Naive thymus-derived CD4-positive, alpha-beta T cell (primary cell): ENCODE measurements around the gene ULK4. TPM values are rescaled to one million over a fixed set of nuclear protein-coding genes. Genes with fewer than 3 reads are reported as not detected.

Source experiments
- ATAC-seq: fragments of 150-1000 bp; cut with Tn5 transposase; 2 replicates; pipeline ENCODE4 v1.10.0; 2021; ENCODE audit warnings: mild to moderate bottlenecking, moderate library complexity
- CTCF ChIA-PET: fragments of 350-600 bp; sonication (Branson Sonifier 250); formaldehyde crosslinking; loops from one replicate; lab custom pipeline; 2021; ENCODE audit warnings: antibody characterized with exemption; lab: Charles Lee
- POLR2A ChIA-PET: fragments of 350-600 bp; sonication (Branson Sonifier 250); formaldehyde crosslinking; loops from one replicate; lab custom pipeline; 2021; ENCODE audit warnings: antibody characterized with exemption, inconsistent platforms; lab: Charles Lee
- DNase-seq, 9 donors: peaks; one replicate each; pipeline versions ENCODE4 v3.0.0 to v3.0.0-alpha.2; 2020 to 2022; ENCODE audit warnings: mixed read lengths in 1 of 9
- H3K27ac ChIP-seq: one replicate; pipeline ENCODE4 v1.7.0; 2013; ENCODE audit warnings: mild to moderate bottlenecking, low read depth, low read length, moderate library complexity
- H3K27me3 ChIP-seq, 2 donors: one replicate each; pipeline ENCODE4 v1.7.0; 2013; ENCODE audit warnings: low read length in 2 of 2, mild to moderate bottlenecking in 2 of 2, moderate library complexity in 2 of 2; ENCODE audit not compliant: control insufficient read depth in 2 of 2, insufficient read depth in 2 of 2
- H3K36me3 ChIP-seq, 3 experiments: 1 replicate in 2 of 3; 2 replicates in 1 of 3; pipeline ENCODE4 v1.7.0; 2013; ENCODE audit warnings: low read length in 3 of 3, mild to moderate bottlenecking in 3 of 3, moderate library complexity in 1 of 3; ENCODE audit not compliant: insufficient read depth in 3 of 3, control insufficient read depth in 2 of 3
- H3K4me1 ChIP-seq, 2 donors: one replicate each; pipeline ENCODE4 v1.7.0; 2013; ENCODE audit warnings: low read length in 2 of 2, mild to moderate bottlenecking in 2 of 2, moderate library complexity in 1 of 2; ENCODE audit not compliant: control insufficient read depth in 2 of 2, insufficient read depth in 2 of 2
- H3K4me3 ChIP-seq: 2 replicates; pipeline ENCODE4 v1.7.0; 2013; ENCODE audit warnings: mild to moderate bottlenecking, low read length
- H3K9me3 ChIP-seq, 3 experiments: 1 replicate in 2 of 3; 2 replicates in 1 of 3; pipeline ENCODE4 v1.7.0; 2013; ENCODE audit warnings: low read length in 3 of 3; ENCODE audit not compliant: control insufficient read depth in 2 of 3
- H3K27ac Mint-ChIP-seq, 9 donors: one replicate each; pipeline ENCODE4 v1.8.0; 2020 to 2022; ENCODE audit warnings: mixed read lengths in 9 of 9, mild to moderate bottlenecking in 8 of 9, moderate library complexity in 5 of 9, inconsistent platforms in 2 of 9
- H3K27me3 Mint-ChIP-seq, 5 donors: one replicate each; pipeline ENCODE4 v1.8.0; 2021 to 2022; ENCODE audit warnings: mixed read lengths in 5 of 5, mild to moderate bottlenecking in 1 of 5
- H3K36me3 Mint-ChIP-seq, 5 donors: one replicate each; pipeline ENCODE4 v1.8.0; 2020 to 2022; ENCODE audit warnings: mixed read lengths in 5 of 5, mild to moderate bottlenecking in 3 of 5, inconsistent platforms in 1 of 5
- H3K4me1 Mint-ChIP-seq, 7 donors: one replicate each; pipeline ENCODE4 v1.8.0; 2020 to 2022; ENCODE audit warnings: mixed read lengths in 7 of 7, mild to moderate bottlenecking in 3 of 7, inconsistent platforms in 1 of 7
- H3K4me3 Mint-ChIP-seq, 10 donors: one replicate each; pipeline ENCODE4 v1.8.0; 2020 to 2022; ENCODE audit warnings: mild to moderate bottlenecking in 10 of 10, mixed read lengths in 10 of 10, moderate library complexity in 6 of 10, inconsistent platforms in 2 of 10
- H3K9me3 Mint-ChIP-seq, 11 donors: one replicate each; pipeline ENCODE4 v1.8.0; 2020 to 2022; ENCODE audit warnings: mixed read lengths in 11 of 11, mild to moderate bottlenecking in 4 of 11, inconsistent platforms in 1 of 11, moderate library complexity in 1 of 11
- intact Hi-C, 2 donors: fragments of 100-400 bp; cut with micrococcal nuclease; formaldehyde crosslinking; loops; one replicate each; pipeline ENCODE4 v1.15.1; 2023
- polyA plus RNA-seq, 2 donors: library from polyadenylated mRNA; unstranded; fragments of 300-500 nt; fragmentation: Illumina TruSeq; gene quantifications; one replicate each; pipeline ENCODE4 v1.2.3, GENCODE V29; 2021
- total RNA-seq, 6 experiments: library from RNA in 5 of 6; stranded (reverse) in 5 of 6; gene quantifications; 1 replicate in 5 of 6; 2 replicates in 1 of 6; pipeline ENCODE4 v1.2.3 and lab custom pipeline; 2021 to 2026

ULK4 gene
- total RNA-seq (10 to 100 TPM; 14.0 to 22.3 (median 21.1) TPM), polyA plus RNA-seq (1 to 10 TPM; 6.6 to 8.9 TPM), total RNA-seq (lab: John Stamatoyannopoulos, UW) (52.6 reads per million, percentile 72 among the genes with 10 or more reads in this experiment)

- CTCF ChIA-PET = no interaction called here
- Histone ChIP-seq H3K36me3 (peaks cover 0 to 5% (median 0%) of the 10 kb centered on the region in 3 experiments), H3K27me3 (no peaks in the 10 kb centered on the region), H3K4me1 (peaks cover 0 to 16% of the 10 kb centered on the region in 2 donors), H3K9me3 (no peaks in the 10 kb centered on the region), H3K27ac (peak within 1 kb of the TSS; percentile 83), H3K4me3 (peak within 1 kb of the TSS; percentile 99)
- intact Hi-C loops = loop anchor here (1.0 to 5.0 kb wide), 17 partner anchors 40 to 1653 kb away; partner anchors contain the start of genes CTNNB1 (in 2 of the 2), EIF1B (in 2 of the 2), ZNF621 (in 2 of the 2) and NKTR (in 1 of the 2)
- H3K4me1 Mint-ChIP-seq = peaks cover 8 to 22% (median 16%) of the 10 kb centered on the region in 7 donors
- H3K27me3 Mint-ChIP-seq = peaks cover 0 to 3% (median 0%) of the 10 kb centered on the region in 5 donors
- peak; percentile 93 for ATAC-seq
- H3K4me3 Mint-ChIP-seq = peak within 1 kb of the TSS; percentile 90 to 100 (median 98)
- H3K9me3 Mint-ChIP-seq = no peaks in the 10 kb centered on the region
- DNase-seq = peak; percentile 77 to 96 (median 94)
- peak within 1 kb of the TSS; percentile 88 to 100 (median 96) for H3K27ac Mint-ChIP-seq
- POLR2A ChIA-PET = interaction anchor here (1.0 to 2.1 kb wide), 6 partner anchors 30 to 1647 kb away, joined by 3 to 12 read pairs (median 4); partner anchors contain the start of gene CTNNB1
- no peaks in the 10 kb centered on the region for H3K36me3 Mint-ChIP-seq
Observed at GRCh38 chr3:41961751-41962679, at the start of gene ULK4. ULK4 (minus strand) TSS chr3:41962103; CDS start chr3:41954759, 7,344 bp downstream.

DNA sequence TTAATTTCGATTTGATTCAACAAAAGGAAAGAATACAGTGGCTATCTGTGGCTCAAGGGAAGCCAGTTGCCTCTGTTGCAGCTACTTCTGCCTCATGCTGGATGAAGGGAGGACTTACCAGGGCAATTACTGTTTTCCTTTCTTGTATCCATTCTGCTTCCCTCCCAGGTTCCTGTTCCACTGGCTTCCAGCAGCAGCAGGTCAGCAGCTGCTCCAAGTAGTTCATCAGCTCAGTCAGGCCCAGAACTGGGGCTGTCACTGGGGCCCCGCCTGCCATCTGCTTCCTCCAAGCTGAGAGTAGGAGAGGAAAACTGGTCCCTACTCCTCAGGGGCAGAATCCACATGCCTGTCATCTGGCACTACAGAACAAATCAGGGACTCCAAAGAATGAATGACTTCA lies 48.6 kb upstream of the ULK4 start:
- ChIA-PET CTCF (interaction anchor here (0.6 to 0.7 kb wide), 2 partner anchors 815 to 1743 kb away, joined by 3 to 6 read pairs; no protein-coding TSS in a partner anchor), POLR2A (interaction anchor here (0.6 to 0.7 kb wide), 2 partner anchors 14 to 176 kb away, joined by 3 to 6 read pairs; no protein-coding TSS in a partner anchor)
- Mint-ChIP-seq H3K4me1 (peaks cover 16 to 24% (median 23%) of the 10 kb centered on the region in 7 donors), H3K4me3 (no peak overlapping the region), H3K36me3 (peaks cover 0 to 2% (median 0%) of the 10 kb centered on the region in 5 donors), H3K27me3 (no peaks in the 10 kb centered on the region), H3K27ac (peak overlapping the region in 1 of 9 donors; percentile 69), H3K9me3 (peaks cover 0 to 2% (median 0%) of the 10 kb centered on the region in 11 donors)
- Histone ChIP-seq H3K4me1 (peaks cover 10 to 15% of the 10 kb centered on the region in 2 donors), H3K27ac (no peak overlapping the region), H3K9me3 (no peaks in the 10 kb centered on the region), H3K4me3 (no peak overlapping the region), H3K36me3 (no peaks in the 10 kb centered on the region), H3K27me3 (no peaks in the 10 kb centered on the region)
- DNase-seq = no peak
- intact Hi-C loops = loop anchor here (5.0 to 10.0 kb wide), 8 partner anchors 72 to 1556 kb away; partner anchors contain the start of genes NKTR (in 1 of the 2), RPL14 (in 1 of the 2), VIPR1 (in 1 of the 2) and ZNF621 (in 1 of the 2)
- no peak for ATAC-seq

DNA sequence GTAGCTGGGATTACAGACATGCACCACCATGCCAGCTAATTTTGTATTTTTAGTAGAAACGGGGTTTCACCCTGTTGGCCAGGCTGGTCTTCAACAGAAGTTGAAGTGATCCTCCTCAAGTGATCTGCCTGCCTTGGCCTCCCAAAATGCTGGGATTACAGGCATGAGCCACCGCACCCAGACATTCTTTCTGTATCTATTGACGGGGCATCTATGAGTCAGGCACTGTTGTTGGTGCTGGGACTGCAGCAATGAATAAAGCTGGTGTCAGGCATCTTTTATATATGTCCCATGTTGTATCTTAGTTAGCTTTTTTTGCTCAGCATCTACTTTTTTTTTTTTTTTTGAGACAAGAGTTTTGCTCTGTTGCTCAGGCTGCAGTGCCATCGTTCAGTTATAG lies 47.6 kb upstream of the ULK4 start:
- Histone ChIP-seq H3K4me1 (peaks cover 0 to 5% of the 10 kb centered on the region in 2 donors), H3K9me3 (no peaks in the 10 kb centered on the region), H3K27me3 (no peaks in the 10 kb centered on the region), H3K27ac (no peak overlapping the region), H3K4me3 (no peak overlapping the region), H3K36me3 (no peaks in the 10 kb centered on the region)
- Mint-ChIP-seq H3K4me1 (peaks cover 7 to 14% (median 12%) of the 10 kb centered on the region in 7 donors), H3K27me3 (no peaks in the 10 kb centered on the region), H3K36me3 (no peaks in the 10 kb centered on the region), H3K4me3 (no peak overlapping the region), H3K27ac (no peak overlapping the region), H3K9me3 (peaks cover 0 to 2% (median 0%) of the 10 kb centered on the region in 11 donors)
- CTCF ChIA-PET = interaction anchor here (0.6 kb wide), 1 partner anchor 1095 kb away, joined by 3 read pairs; no protein-coding TSS in a partner anchor
- ATAC-seq (no peak), DNase-seq (no peak)
- intact Hi-C loops = no loop called here
- POLR2A ChIA-PET = no interaction called here

DNA sequence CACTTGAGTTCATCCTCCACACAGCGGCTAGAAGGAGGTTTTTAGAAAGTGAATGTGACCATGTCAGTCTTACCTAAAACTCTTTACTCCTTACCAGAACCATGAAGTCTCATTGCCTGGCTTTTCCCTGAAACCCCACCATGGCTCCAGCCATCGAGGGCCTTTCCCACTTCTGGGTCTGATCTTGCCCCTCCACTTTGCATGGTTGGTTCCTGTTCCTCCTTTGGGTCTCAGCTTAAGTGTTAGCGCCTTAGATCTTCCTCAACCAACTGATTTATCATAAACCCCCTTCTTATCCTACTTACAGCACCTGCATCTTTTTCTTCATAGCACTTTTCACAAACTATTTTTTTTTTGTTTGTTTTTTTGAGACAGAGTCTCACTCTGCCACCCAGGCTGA lies 45.9 kb upstream of the ULK4 start:
- Histone ChIP-seq H3K36me3 (no peaks in the 10 kb centered on the region), H3K4me3 (no peak overlapping the region), H3K27ac (no peak overlapping the region), H3K4me1 (peaks cover 0 to under 1% of the 10 kb centered on the region in 2 donors), H3K9me3 (no peaks in the 10 kb centered on the region), H3K27me3 (no peaks in the 10 kb centered on the region)
- CTCF ChIA-PET = no interaction called here
- Mint-ChIP-seq H3K4me1 (peaks cover 5 to 6% (median 6%) of the 10 kb centered on the region in 7 donors), H3K27ac (peak overlapping the region in 2 of 9 donors; percentile 34 to 74), H3K4me3 (no peak overlapping the region), H3K36me3 (peaks cover 0 to 2% (median 0%) of the 10 kb centered on the region in 5 donors), H3K27me3 (no peaks in the 10 kb centered on the region), H3K9me3 (peaks cover 0 to 2% (median 0%) of the 10 kb centered on the region in 11 donors)
- intact Hi-C loops = no loop called here
- POLR2A ChIA-PET = no interaction called here
- no peak for ATAC-seq
- DNase-seq = no peak

GRCh38 chr3:42005401-42005800 lies 43.5 kb upstream of the ULK4 start:
- no peaks in the 10 kb centered on the region for H3K4me1 ChIP-seq
- H3K27me3 ChIP-seq = no peaks in the 10 kb centered on the region
- H3K4me3 Mint-ChIP-seq = no peak overlapping the region
- no peaks in the 10 kb centered on the region for H3K27me3 Mint-ChIP-seq
- peaks cover 0 to 7% (median 3%) of the 10 kb centered on the region in 11 donors for H3K9me3 Mint-ChIP-seq
- peaks cover 0 to 10% (median 5%) of the 10 kb centered on the region in 5 donors for H3K36me3 Mint-ChIP-seq
- H3K27ac ChIP-seq = no peak overlapping the region
- H3K4me3 ChIP-seq = no peak overlapping the region
- no peaks in the 10 kb centered on the region for H3K9me3 ChIP-seq
- POLR2A ChIA-PET = no interaction called here
- intact Hi-C loops = no loop called here
- no peak overlapping the region for H3K27ac Mint-ChIP-seq
- H3K4me1 Mint-ChIP-seq = no peaks in the 10 kb centered on the region
- no peaks in the 10 kb centered on the region for H3K36me3 ChIP-seq
- CTCF ChIA-PET = no interaction called here
- no peak for ATAC-seq
- no peak for DNase-seq

DNA sequence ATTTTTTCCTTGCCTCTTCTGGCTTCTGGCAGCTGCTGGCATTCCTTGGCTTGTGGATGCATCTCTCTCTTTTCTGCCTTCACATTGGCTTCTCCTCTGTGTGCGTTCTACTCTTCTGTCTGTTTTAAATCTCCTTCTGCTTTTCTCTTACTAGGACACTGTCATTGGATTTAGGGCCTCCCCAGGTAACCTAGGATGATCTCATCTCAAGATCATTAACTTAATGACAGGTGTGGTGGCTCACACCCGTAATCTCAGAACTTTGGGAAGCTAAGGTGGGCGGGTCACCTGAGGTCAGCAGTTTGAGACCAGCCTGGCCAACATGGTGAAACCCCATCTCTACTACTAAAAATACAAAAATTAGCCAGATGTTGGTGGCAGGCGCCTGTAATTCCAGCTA lies 40.9 kb upstream of the ULK4 start:
- peaks cover 0 to 2% (median 0%) of the 10 kb centered on the region in 5 donors for H3K27me3 Mint-ChIP-seq
- CTCF ChIA-PET = no interaction called here
- H3K4me3 Mint-ChIP-seq = no peak overlapping the region

More for the DNA sequence above, 40.9 kb upstream of the ULK4 start:
- peaks cover 0 to 7% (median 2%) of the 10 kb centered on the region in 11 donors for H3K9me3 Mint-ChIP-seq
- POLR2A ChIA-PET = no interaction called here
- no peaks in the 10 kb centered on the region for H3K9me3 ChIP-seq
- no peak overlapping the region for H3K4me3 ChIP-seq
- H3K4me1 ChIP-seq = no peaks in the 10 kb centered on the region
- intact Hi-C loops = no loop called here
- H3K36me3 ChIP-seq = no peaks in the 10 kb centered on the region
- H3K27ac ChIP-seq = no peak overlapping the region
- no peak for ATAC-seq
- peaks cover 0 to 10% (median 5%) of the 10 kb centered on the region in 5 donors for H3K36me3 Mint-ChIP-seq
- no peak for DNase-seq
- H3K4me1 Mint-ChIP-seq = no peaks in the 10 kb centered on the region
- no peak overlapping the region for H3K27ac Mint-ChIP-seq
- no peaks in the 10 kb centered on the region for H3K27me3 ChIP-seq
